C1 segment of cervical spinal cord (tissue), 14 donors: ENCODE measurements around the gene NRP1.
A peak's percentile ranks its signal among the peaks of the same experiment; 100 is the strongest.

Experiments used
- DNase-seq, 14 donors: peaks; one replicate each; lab custom pipeline; 2025; lab: John Stamatoyannopoulos, UW

NRP1 gene

GRCh38 chr10:33350041-33350440, 15.6 kb upstream of the NRP1 start:
- DNase-seq: no peak

DNA sequence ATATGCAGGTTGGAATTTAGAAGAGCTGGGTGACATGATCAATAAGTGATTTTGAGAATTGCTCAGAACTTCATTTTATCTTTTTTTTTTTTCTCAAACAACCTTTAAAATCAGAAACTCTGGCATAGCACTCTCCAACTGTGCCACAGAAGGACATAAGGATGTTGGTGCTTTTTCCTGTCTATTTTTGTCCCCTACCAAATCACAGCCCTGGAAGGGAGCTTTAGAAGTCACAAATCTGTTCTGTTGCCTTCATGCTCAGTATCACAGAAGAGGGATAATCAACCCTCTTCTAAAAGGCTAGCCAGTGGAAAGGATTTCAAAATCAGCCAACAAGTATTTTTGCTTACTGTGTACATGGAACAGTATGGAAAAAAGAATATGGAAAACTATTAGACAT, 14.8 kb upstream of the NRP1 start:
- DNase-seq: no peak

DNA sequence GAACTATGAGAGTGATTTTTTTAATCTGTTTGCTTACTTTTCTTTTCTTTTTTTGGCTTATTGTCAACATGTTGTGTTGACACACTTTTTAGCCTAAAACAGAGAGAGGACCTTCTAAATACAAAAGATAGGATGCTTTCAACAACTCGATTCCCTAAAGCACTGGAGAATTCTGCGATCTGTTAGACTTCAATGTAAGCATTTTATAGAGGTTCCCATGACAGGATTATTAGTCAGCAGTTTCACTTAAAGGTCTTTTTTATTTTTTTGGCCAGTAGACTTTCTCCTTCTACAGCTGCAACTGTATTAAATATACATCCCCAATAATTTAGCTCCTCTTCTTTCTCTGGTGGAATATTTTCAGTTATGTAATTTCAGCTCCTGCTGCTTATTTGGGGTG, 12.7 kb upstream of the NRP1 start:
- DNase-seq: no peak

DNA sequence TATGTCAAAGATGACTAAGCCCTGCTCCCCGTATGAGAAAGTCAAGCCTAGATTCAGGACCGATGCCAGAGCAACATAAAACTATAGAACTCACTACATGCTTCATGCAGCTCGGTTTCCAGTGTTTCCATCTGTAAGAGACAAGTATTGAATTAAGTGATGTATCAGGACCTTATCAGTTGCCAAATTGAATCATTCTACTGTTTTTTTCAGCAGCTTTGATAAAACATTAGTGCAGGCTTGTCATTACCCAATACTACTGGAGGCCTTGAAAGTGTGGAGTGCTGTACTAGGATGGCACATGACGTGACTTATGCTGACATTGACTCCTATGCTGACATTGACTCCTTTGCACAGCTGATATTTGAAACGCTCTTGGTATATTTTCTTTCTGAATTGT, 10.8 kb upstream of the NRP1 start:
- DNase-seq: no peak

GRCh38 chr10:33344676-33345075, 10.2 kb upstream of the NRP1 start:
- DNase-seq: no peak

DNA sequence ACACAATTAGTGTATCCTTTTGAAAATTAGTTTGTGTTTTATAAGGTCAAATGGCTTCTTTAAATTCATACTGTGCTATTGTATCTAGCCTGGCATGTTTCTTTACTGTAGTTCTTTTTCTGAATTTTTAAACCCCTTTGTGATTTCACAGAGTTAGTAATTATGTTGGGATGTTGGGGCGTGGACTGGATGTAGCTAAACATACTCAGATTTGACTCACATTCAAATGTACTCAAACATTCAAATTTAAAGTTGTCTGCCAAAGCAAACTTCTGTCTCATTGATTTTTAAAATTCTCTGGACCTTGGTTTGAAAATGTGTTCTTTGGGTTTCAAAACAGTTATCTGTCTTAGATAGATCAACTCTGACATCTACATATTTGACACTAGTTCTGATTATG, 7.2 kb upstream of the NRP1 start:
- DNase-seq: no peak

DNA sequence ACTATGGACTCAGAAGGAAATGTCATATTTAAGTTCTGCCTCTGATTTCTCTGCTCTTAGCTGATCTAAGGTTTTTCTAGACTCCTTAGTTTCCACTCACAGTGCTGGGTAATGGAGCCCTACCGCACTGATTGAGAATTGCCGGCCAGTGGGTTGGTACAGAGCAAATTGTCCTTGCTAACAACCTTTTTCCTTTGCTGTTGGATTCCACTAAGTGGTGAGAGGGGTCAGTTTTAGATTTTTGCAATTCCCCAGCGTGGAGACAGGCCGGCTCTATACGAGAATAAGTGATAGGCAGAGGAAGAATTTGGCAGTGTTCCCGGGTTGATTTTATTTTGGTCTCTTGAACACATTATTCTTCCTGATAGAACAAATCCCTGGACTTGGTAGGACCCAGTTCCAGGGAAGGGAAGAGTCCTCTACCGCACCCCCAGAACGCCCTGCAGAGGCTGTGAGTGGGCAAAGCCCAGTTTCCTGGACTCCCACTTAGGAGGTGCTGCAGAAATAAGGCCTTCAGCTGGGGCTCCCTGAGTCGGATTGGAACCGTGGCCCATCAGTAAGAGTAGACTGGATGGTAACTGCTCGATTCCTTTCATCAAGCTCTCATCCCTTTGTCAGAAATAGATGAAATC, 3.0 kb upstream of the NRP1 start:
- peak in 1 of 14 donors; percentile 3 for DNase-seq

DNA sequence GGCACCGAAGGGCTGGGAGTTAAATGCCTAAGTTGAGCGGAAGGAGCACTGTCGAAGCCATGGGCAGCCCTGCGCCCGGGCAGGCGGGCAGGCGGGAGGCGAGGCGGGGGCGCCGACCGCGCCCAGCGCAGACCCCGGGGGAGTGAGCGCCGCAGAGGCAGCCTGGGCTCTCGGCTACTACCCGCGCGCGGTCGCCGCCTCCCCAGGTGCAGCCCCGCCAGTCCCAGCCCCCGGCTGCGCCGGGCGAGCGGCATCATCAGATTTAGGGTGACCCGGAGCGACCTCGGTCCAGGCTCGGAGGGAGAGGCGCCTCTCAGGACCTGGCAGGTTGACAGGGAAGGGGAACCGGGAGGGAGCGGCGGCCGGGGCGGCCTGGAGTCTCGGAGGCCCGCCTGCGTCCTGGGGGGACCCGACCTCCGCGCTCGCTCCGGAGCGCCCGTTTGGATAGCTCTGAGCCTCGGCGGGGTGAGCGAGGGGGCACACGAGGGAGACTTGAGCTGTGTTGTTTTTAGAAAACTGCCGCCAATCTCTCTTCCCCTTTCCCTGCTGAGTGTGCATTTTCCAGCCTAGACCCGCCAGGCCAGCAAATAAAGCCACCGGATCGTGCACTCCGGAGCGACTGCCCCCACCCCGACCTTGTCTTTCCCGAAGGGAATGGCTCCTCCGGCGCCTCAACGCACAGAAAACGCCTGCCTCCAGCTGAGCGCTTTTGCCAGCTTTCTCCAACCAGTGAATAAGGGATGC, 2.3 kb upstream of the NRP1 start:
- peak in 6 of 14 donors; percentile 12 to 40 (median 30) for DNase-seq

DNA sequence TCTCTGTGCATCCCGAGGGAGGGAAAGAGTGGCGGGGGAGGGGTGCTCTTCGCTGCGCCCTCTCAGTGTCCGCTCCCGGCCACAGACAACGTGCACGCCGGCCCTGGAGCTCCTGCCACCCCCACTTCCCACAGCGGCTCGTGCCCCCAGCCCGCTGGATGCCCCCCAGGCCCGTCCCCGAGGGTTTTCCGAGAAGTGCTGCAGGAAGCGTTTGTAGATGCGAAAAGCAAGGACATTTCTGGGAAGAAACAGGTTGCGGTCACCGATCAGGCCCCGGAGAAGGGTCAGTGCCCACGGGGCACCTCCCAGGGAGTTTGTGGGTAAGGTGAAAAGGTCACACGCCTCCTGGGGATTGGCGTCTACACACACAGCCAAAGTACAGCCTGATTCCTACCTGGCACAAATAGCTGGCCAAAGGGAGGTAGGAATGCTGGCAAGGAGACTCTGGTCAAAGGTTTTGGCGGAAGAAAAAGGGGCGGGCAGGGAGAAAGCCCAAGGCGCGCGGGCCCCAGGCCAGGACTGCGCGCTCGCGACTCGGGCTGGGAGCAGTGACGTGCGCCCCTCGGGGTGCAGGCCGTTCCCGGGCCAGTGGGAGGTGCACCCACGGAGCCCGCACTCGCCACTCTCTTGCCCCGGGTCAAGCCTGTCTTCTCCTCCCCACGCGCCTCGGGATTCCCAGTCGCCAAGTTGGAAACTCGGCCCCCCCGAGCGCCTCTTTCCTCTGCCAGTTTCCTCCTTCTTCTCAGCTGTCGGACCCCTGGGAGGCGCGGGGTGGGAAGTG, 1.5 kb upstream of the NRP1 start:
- DNase-seq: peak in 3 of 14 donors; percentile 9 to 29 (median 18)

DNA sequence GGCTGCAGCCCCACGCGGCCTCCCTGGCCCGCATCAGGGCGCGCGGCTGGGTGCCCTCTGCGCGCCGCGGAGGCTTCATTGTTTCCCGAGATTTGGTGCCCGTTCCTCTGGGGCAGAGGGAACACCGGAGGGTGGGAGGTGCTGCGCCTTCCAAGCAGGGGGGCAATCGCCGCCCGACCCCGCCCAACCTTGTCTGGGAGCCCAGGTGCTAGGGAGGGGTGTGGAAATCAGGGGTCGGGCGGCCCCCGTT, 1.0 kb upstream of the NRP1 start:
- DNase-seq: no peak

DNA sequence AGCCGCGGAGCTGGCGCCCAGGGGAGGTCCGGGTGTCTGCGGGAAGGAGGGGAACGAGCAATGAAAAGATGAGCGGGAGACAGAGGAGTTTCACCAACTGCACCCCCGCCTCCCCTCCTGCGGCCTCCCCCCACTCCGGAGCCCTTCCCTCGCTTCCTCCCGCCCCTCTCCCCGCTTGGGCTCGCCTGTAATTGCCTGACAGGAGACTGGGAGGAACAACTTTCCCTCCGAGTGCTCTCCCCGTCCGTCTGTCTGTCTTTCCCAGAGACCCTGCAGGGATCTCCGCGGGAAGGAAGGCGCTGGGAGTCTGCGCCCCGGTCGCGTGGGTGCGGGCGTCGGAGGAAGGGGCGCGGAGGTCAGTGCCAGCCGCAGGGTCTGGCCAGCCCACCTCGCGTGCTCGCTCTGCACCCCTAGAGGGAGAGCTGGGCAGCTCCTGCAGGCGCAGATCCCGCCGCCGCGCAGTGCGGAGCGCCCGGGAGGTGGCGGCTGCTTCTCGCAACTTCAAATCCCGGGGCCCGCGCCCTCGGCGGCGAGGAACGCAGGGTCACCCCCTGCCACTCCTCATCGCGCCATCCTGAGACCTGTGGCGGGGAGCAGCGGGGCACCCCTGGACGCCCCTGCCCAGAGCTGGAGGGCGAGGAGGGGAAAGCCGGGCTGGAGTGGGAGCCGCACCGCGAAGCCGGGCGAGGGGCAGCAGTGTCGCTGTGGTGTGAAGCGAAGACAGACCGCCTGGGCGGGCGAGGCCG, 511 bp upstream of the NRP1 start:
- DNase-seq: peak in 9 of 14 donors; percentile 11 to 73 (median 34)

DNA sequence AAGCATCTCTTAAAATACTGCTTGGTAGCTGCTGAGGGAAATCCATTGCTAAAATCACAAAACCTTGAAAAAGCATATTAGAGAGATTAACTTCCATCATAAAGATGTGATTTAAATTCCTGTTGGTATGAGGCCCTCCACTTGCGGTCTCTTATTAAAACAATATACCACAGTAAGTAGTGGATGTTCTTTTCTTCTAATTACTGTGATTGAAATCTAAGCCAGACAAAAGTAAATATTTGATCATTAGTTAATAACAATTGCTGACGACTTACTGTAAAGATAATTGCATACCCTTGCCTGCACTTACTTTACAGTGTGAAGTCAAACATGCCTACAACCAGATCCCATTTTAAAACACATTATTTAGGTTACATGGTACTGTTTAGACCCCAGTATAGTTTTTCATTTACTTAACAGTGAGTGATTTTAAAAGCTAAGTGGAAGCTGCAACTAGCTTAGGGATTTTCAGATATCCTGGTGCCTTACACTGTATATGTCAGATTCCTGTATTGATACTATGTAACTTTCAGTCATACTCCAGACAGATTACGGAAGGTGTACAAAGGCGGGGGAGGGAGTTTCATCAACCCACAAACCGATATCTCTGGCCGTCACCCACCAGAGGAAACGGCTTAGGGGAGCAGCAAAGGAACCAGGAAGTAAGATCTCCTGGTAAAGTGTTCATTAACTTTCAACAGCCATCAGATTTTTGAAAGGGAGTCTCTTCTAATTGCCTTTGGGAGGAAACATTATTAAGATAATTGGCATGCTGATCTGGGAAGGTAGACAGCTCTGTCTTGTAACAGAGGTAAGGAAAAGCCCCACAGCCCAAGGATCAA, 986 bp downstream of the NRP1 start:
- no peak for DNase-seq

GRCh38 chr10:33332183-33333065, 2.0 kb downstream of the NRP1 start:
- no peak for DNase-seq

DNA sequence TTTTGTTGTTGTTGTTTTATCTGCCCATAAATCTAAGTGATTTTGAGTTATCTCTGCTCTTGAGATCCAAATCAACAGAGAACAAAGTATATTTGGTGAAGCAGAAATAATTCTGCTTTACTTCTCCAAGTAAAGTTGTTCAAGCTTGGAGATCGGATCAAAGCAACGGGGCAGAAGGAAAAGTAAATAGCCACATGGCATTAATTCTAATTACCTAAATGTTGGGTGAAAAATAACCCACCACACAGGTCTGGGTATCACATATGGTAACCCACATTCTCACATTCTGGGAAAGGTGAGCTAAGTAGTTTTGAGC, 3.1 kb downstream of the NRP1 start:
- DNase-seq: no peak

DNA sequence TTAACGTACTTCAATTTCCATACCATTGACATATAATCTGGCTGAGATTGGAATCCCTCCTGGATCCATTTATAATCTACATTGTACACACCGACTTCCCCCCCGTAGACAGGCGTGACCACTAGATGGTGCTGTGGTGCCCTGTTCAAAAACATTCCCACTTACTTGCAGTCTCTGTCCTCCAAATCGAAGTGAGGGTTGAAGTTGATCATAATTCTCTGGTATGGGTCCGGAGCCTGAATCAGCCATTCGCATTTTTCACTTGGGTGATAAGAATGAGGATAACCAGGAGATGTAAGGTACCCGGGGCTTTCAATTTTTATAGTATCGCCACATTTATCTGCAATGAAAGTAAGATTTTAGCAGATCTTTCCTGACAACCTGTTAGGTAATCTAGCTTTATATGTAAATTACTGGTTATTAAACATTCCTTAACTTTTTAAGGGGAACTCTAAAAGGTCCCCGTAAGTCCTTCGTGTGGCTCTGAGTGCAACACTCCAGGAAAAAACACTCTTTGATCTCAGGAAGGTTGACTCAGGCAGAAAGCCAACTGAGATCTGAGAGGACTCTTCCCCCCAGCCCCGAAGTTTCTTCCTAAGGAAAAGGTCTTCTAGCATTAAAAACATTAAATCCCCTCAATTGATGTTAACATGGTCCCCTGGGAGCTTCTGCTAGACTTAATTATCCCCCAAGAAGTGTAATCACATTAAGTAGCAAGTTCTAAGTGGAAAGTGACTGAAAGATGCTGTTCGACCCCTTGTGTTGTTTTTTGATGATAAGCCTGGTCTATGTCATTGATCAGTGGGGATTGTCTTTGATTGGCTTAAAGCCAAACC, 3.7 kb downstream of the NRP1 start:
- DNase-seq: peak in 12 of 14 donors; percentile 2 to 73 (median 52)

DNA sequence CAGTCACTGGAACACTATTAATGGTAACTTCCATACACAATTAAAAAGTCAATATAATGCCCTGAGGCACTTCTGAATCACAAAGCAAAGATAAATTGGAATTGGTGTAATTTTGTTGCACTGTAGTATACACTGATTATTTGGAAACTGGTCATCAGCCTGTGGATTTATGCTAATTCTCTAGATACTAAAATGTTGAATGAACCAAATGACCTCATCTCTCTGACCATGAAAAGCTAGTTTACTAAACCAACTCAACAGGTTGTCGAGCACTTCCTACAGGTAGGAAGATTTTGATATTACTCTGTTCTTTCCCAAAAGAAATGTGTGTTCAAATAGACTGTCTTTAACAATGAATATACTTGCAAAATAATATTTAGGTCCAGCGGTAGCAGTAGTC, 5.3 kb downstream of the NRP1 start:
- no peak for DNase-seq

DNA sequence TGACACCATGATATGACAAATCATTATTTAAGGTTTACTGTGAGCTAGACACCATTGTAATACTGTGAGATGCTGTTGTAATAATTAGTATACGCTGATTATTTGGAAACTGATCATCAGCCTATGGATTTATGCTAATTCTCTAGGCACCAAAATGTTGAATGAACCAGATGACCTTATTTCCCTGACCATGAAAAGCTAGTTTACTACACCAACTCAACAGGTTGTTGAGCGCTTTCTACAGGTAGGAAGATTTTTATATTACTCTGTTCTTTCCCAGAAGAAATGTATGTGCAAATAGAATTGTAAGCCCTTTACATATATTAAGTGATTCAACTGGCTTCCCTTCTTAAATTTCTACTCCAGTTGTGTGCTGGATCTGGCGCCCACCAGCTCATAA, 6.2 kb downstream of the NRP1 start:
- no peak for DNase-seq

DNA sequence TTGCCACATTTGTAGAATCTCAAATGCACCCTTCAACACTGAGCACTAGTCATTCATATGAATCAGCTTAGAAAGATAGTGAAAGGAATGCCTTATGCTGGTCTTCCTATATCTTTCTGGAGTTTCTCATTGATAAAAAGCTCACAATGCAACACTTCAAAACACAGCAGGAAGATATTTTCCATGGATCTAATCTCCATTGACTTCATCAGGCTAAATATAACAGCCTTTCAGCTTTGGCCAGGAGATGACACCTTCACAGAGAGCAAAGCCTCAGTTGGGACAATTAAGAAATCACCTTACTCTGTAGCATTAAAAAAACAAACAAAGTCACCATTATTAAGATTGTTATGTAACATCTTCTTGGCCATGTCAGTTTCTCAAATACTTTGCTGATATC, 6.7 kb downstream of the NRP1 start:
- no peak for DNase-seq

- DNase-seq: no peak
These were observed 7.5 kb downstream of the NRP1 start for GRCh38 chr10:33326933-33327332.

GRCh38 chr10:33325929-33326328, 8.5 kb downstream of the NRP1 start:
- no peak for DNase-seq
